CD14-positive monocyte (primary cell): ENCODE data around the gene FARP2. TPM values are rescaled to one million over a fixed set of nuclear protein-coding genes. Genes with fewer than 3 reads are reported as not detected.

Experiments
- DNase-seq, 3 donors: peaks; one replicate each; pipeline ENCODE4 v3.0.0-alpha.2; 2011 to 2022
- H2AFZ ChIP-seq: 2 replicates; pipeline ENCODE4 v1.6.0; 2012; ENCODE audit warnings: mild to moderate bottlenecking, low read depth, low read length, inconsistent platforms; ENCODE audit not compliant: insufficient read depth, poor library complexity, severe bottlenecking
- H3K27ac ChIP-seq, 2 donors: 1 replicate in 1 of 2; 2 replicates in 1 of 2; pipeline ENCODE4 v1.5.1; 2012 to 2013; ENCODE audit warnings: low read length in 2 of 2, control low read depth in 1 of 2, inconsistent platforms in 1 of 2, low read depth in 1 of 2, mild to moderate bottlenecking in 1 of 2
- H3K27me3 ChIP-seq, 2 donors: one replicate each; pipeline versions ENCODE4 v1.6.0 to v1.6.1; 2011 to 2013; ENCODE audit warnings: low read length in 2 of 2; ENCODE audit not compliant: control insufficient read depth in 2 of 2, insufficient read depth in 2 of 2
- H3K36me3 ChIP-seq, 2 donors: replicated peaks in 1 of 2; 1 replicate in 1 of 2; 2 replicates in 1 of 2; pipeline versions ENCODE4 v1.5.1 to v1.6.1; 2012 to 2013; ENCODE audit warnings: low read length in 2 of 2, control low read depth in 1 of 2, inconsistent platforms in 1 of 2, mild to moderate bottlenecking in 1 of 2; ENCODE audit not compliant: insufficient read depth in 2 of 2, control insufficient read depth in 1 of 2
- H3K4me1 ChIP-seq, 2 donors: 1 replicate in 1 of 2; 2 replicates in 1 of 2; pipeline versions ENCODE4 v1.5.1 to v1.6.1; 2012 to 2013; ENCODE audit warnings: low read length in 2 of 2, control low read depth in 1 of 2, inconsistent platforms in 1 of 2, mild to moderate bottlenecking in 1 of 2, moderate library complexity in 1 of 2; ENCODE audit not compliant: insufficient read depth in 2 of 2, control insufficient read depth in 1 of 2
- H3K4me2 ChIP-seq: replicated peaks from 2 replicates; pipeline ENCODE3; 2012; ENCODE audit warnings: low read length, moderate library complexity, mild to moderate bottlenecking; ENCODE audit not compliant: poor library complexity, severe bottlenecking; ENCODE audit errors: extremely low read depth
- H3K4me3 ChIP-seq, 3 experiments: fragments of 200-600 bp in 1 of 3; sonication (generic) in 1 of 3; replicated peaks in 1 of 3; 1 replicate in 2 of 3; 2 replicates in 1 of 3; pipeline ENCODE4 v1.5.1; 2011 to 2013; ENCODE audit warnings: low read length in 3 of 3, mild to moderate bottlenecking in 3 of 3, control low read depth in 2 of 3, low read depth in 2 of 3, inconsistent platforms in 1 of 3, moderate library complexity in 1 of 3
- H3K79me2 ChIP-seq: 2 replicates; pipeline ENCODE4 v1.6.0; 2012; ENCODE audit warnings: mild to moderate bottlenecking, control low read depth, inconsistent platforms, low read length, moderate library complexity; ENCODE audit not compliant: insufficient read depth
- H3K9ac ChIP-seq: 2 replicates; pipeline ENCODE4 v1.6.0; 2017; ENCODE audit warnings: low read length, mild to moderate bottlenecking; ENCODE audit not compliant: insufficient read depth, poor library complexity, severe bottlenecking
- H3K9me3 ChIP-seq, 2 donors: replicated peaks in 1 of 2; 1 replicate in 1 of 2; 2 replicates in 1 of 2; pipeline versions ENCODE4 v1.5.1 to v1.6.1; 2012 to 2013; ENCODE audit warnings: low read length in 2 of 2, control low read depth in 1 of 2; ENCODE audit not compliant: control insufficient read depth in 1 of 2, insufficient read depth in 1 of 2
- H4K20me1 ChIP-seq: 2 replicates; pipeline ENCODE4 v1.6.0; 2012; ENCODE audit warnings: mild to moderate bottlenecking, low read length, control low read depth, moderate library complexity; ENCODE audit not compliant: insufficient read depth
- H3K27ac Mint-ChIP-seq, 7 donors: one replicate each; pipeline ENCODE4 v1.8.0; 2020; ENCODE audit warnings: mild to moderate bottlenecking in 7 of 7, mixed read lengths in 7 of 7, moderate library complexity in 6 of 7, inconsistent platforms in 2 of 7
- H3K27me3 Mint-ChIP-seq, 3 donors: one replicate each; pipeline ENCODE4 v1.8.0; 2021 to 2022; ENCODE audit warnings: low read depth in 3 of 3, mild to moderate bottlenecking in 3 of 3, mixed read lengths in 3 of 3, moderate library complexity in 3 of 3, inconsistent platforms in 1 of 3
- H3K36me3 Mint-ChIP-seq, 2 donors: one replicate each; pipeline ENCODE4 v1.8.0; 2020; ENCODE audit warnings: mixed read lengths in 2 of 2, inconsistent platforms in 1 of 2, mild to moderate bottlenecking in 1 of 2
- H3K4me1 Mint-ChIP-seq: one replicate; pipeline ENCODE4 v1.8.0; 2020; ENCODE audit warnings: mild to moderate bottlenecking, mixed read lengths
- H3K4me3 Mint-ChIP-seq, 2 donors: one replicate each; pipeline ENCODE4 v1.8.0; 2020; ENCODE audit warnings: mild to moderate bottlenecking in 2 of 2, mixed read lengths in 2 of 2, moderate library complexity in 1 of 2
- H3K9me3 Mint-ChIP-seq, 7 donors: one replicate each; pipeline ENCODE4 v1.8.0; 2020 to 2022; ENCODE audit warnings: mixed read lengths in 7 of 7, mild to moderate bottlenecking in 6 of 7, moderate library complexity in 6 of 7, inconsistent platforms in 2 of 7
- WGBS: methylation state at CpG from one replicate; pipeline ENCODE4 v1.1.5; 2013; ENCODE audit warnings: missing lambda C conversion rate; ENCODE audit not compliant: insufficient coverage; 5-methylcytosine and 5-hydroxymethylcytosine counted together
- intact Hi-C, 2 donors: fragments of 100-400 bp; cut with micrococcal nuclease; formaldehyde crosslinking; loops; one replicate each; pipeline versions ENCODE4 v1.15.0 to v1.15.1; 2023
- polyA plus RNA-seq, 3 donors: library from polyadenylated mRNA; depleted of rRNA in 1 of 3; unstranded in 2 of 3; stranded (reverse) in 1 of 3; fragments of 300-500 nt in 2 of 3; fragments of >200 nt in 1 of 3; fragmentation: Illumina TruSeq in 2 of 3; gene quantifications; 1 replicate in 2 of 3; 2 replicates in 1 of 3; pipeline ENCODE4 v1.2.3, GENCODE V29; 2012 to 2021
- TF ChIP-seq, protein P1 (sequence below): fragments of 200-600 bp; IDR thresholded peaks from one replicate; pipeline ENCODE4 v1.8.0; 2022; ENCODE audit warnings: antibody characterized with exemption, mild to moderate bottlenecking

FARP2 gene
- polyA plus RNA-seq, 3 donors: 6.7 to 8.5 (median 7.3) TPM

DNA sequence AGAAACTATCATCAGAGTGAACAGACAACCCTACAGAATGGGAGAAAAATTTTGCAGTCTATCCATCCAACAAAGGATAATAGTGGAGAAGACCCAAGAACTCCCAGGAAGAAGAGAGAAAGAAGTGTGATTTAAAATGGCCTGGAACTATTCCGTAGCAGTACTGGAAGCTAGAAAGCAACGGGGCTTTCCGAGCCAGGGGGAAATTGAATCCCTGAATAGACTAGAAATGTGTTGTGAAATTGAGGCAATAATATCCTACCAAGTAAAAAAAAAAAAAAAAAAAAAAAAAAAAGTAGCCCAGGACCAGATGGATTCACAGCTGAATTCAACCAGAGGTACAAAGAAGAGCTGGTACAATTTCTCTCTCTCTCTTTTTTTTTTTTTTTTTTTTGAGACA, 69.3 kb downstream of the FARP2 start:
- TF ChIP-seq, protein P1, sequence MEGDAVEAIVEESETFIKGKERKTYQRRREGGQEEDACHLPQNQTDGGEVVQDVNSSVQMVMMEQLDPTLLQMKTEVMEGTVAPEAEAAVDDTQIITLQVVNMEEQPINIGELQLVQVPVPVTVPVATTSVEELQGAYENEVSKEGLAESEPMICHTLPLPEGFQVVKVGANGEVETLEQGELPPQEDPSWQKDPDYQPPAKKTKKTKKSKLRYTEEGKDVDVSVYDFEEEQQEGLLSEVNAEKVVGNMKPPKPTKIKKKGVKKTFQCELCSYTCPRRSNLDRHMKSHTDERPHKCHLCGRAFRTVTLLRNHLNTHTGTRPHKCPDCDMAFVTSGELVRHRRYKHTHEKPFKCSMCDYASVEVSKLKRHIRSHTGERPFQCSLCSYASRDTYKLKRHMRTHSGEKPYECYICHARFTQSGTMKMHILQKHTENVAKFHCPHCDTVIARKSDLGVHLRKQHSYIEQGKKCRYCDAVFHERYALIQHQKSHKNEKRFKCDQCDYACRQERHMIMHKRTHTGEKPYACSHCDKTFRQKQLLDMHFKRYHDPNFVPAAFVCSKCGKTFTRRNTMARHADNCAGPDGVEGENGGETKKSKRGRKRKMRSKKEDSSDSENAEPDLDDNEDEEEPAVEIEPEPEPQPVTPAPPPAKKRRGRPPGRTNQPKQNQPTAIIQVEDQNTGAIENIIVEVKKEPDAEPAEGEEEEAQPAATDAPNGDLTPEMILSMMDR: no peak
- peaks cover 17 to 27% of the 10 kb centered on the region in 2 donors for H3K27me3 ChIP-seq
- WGBS: no CpG with 5 or more reads among the region's 3 CpGs
- peaks cover 32 to 60% (median 37%) of the 10 kb centered on the region in 3 donors for H3K27me3 Mint-ChIP-seq
- DNase-seq: no peak
- H3K9me3 ChIP-seq: peaks cover 14 to 26% of the 10 kb centered on the region in 2 donors
- H3K4me2 ChIP-seq: no peak overlapping the region
- intact Hi-C loops: no loop called here
- H3K4me1 ChIP-seq: no peaks in the 10 kb centered on the region
- H3K36me3 ChIP-seq: peaks cover 6 to 15% of the 10 kb centered on the region in 2 donors
- no peak overlapping the region for H2AFZ ChIP-seq
- H3K27ac Mint-ChIP-seq: no peak overlapping the region
- H3K4me3 Mint-ChIP-seq: no peak overlapping the region
- peaks cover 35 to 47% of the 10 kb centered on the region in 2 donors for H3K36me3 Mint-ChIP-seq
- no peak overlapping the region for H3K27ac ChIP-seq
- H3K4me3 ChIP-seq: no peak overlapping the region
- H3K4me1 Mint-ChIP-seq: no peaks in the 10 kb centered on the region
- H3K79me2 ChIP-seq: no peaks in the 10 kb centered on the region
- H4K20me1 ChIP-seq: no peaks in the 10 kb centered on the region
- H3K9ac ChIP-seq: no peak overlapping the region
- H3K9me3 Mint-ChIP-seq: peaks cover 19 to 62% (median 43%) of the 10 kb centered on the region in 7 donors

DNA sequence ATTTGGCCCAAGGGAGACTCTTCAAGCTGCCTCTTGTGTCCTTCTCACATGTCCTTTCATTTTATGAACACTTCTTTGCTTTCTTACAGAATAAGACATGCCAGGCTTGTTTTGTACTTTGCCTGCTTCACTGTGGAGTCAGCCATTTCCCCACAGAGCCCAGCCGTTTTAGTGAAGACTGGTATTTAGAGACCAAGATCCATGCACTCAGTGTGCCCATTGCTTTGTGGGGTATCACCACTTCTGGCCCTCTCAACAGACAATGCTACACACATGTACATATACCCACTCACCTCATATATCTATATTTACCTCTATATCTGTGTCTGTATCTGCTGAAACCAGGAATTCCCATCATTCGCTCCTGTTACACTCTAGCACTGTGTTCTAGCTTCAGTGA, 74.1 kb downstream of the FARP2 start:
- Histone ChIP-seq H3K27me3 (peaks cover 38 to 44% of the 10 kb centered on the region in 2 donors), H3K4me3 (no peak overlapping the region), H3K9me3 (no peaks in the 10 kb centered on the region), H4K20me1 (no peaks in the 10 kb centered on the region), H3K79me2 (no peaks in the 10 kb centered on the region), H3K27ac (no peak overlapping the region), H3K4me1 (no peaks in the 10 kb centered on the region), H2AFZ (no peak overlapping the region), H3K9ac (no peak overlapping the region), H3K36me3 (peaks cover 5 to 24% of the 10 kb centered on the region in 2 donors), H3K4me2 (no peak overlapping the region)
- Mint-ChIP-seq H3K4me1 (no peaks in the 10 kb centered on the region), H3K4me3 (peak overlapping the region in 1 of 2 donors; percentile 42), H3K36me3 (peaks cover 45 to 65% of the 10 kb centered on the region in 2 donors), H3K9me3 (peaks cover 0 to 28% (median 10%) of the 10 kb centered on the region in 7 donors), H3K27me3 (peaks cover 51 to 71% (median 58%) of the 10 kb centered on the region in 3 donors), H3K27ac (no peak overlapping the region)
- WGBS: 100% methylated on average over 2 of the region's 2 CpGs
- DNase-seq: no peak
- TF ChIP-seq, protein P1: no peak
- intact Hi-C loops: no loop called here
